ACHN (cell line): ENCODE results near the gene RHBDD3.

Source experiments
- DNase-seq: peaks from one replicate; pipeline ENCODE4 v3.0.0-alpha.2; 2015
- in situ Hi-C: cut with HindIII; loops from 2 replicates; pipeline ENCODE4 v1.10.0; 2017; ENCODE audit warnings: low sequenced_read_pairs, low pct_ligation_motif_present, low pct_unique_long_range_greater_than_20kb

RHBDD3 gene

GRCh38 chr22:29211066-29211465, 56.7 kb downstream of the RHBDD3 start:
- in situ Hi-C loops, result no loop called here
- no peak for DNase-seq
